Measurements from ENCODE around the gene TEDC2.

Gene TEDC2

DNA sequence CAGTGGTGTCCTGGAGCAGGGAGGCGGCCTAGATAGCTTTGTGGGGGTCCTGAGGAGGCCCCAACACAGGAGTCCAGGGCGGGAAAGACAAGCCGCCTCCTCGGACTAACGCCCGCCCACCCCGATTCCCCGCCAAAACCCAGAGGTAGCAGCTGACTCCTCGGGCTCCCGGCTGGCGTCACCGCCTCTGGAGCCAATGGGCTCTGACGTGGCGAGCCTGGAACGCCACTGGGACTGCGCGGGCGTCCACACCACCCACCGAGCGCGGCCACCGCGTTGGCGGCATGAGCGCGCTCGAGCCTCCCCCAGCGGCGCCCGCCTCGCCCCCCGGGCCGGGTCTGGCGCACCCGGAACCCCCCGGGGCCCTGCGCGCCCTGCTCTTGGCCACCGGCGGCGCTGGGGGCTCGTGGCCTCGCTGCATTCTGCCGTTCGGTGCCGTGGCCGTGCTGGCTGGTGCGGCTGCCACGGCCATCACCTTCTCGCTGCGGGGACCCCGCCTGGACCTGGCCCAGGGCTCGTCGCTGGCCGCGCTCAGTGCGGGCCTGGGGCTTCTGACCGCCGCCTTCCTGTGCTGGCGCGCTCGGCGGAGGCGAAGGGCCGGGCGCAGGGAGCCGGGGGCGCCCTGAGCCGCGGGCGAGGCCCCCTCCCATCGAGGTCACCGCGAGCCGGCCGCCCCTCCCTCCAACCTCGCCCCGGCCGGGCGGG, 7.8 kb downstream of the TEDC2 start:
- TF ChIP-seq, protein P1, sequence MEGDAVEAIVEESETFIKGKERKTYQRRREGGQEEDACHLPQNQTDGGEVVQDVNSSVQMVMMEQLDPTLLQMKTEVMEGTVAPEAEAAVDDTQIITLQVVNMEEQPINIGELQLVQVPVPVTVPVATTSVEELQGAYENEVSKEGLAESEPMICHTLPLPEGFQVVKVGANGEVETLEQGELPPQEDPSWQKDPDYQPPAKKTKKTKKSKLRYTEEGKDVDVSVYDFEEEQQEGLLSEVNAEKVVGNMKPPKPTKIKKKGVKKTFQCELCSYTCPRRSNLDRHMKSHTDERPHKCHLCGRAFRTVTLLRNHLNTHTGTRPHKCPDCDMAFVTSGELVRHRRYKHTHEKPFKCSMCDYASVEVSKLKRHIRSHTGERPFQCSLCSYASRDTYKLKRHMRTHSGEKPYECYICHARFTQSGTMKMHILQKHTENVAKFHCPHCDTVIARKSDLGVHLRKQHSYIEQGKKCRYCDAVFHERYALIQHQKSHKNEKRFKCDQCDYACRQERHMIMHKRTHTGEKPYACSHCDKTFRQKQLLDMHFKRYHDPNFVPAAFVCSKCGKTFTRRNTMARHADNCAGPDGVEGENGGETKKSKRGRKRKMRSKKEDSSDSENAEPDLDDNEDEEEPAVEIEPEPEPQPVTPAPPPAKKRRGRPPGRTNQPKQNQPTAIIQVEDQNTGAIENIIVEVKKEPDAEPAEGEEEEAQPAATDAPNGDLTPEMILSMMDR (IDR thresholded peaks at IDR 0.05) = no peak
- no peak for TF ChIP-seq ZFX (IDR thresholded peaks at IDR 0.05; ENCODE audit: borderline replicate concordance)
- peak overlapping the region; percentile 95 for H3K27ac ChIP-seq

DNA sequence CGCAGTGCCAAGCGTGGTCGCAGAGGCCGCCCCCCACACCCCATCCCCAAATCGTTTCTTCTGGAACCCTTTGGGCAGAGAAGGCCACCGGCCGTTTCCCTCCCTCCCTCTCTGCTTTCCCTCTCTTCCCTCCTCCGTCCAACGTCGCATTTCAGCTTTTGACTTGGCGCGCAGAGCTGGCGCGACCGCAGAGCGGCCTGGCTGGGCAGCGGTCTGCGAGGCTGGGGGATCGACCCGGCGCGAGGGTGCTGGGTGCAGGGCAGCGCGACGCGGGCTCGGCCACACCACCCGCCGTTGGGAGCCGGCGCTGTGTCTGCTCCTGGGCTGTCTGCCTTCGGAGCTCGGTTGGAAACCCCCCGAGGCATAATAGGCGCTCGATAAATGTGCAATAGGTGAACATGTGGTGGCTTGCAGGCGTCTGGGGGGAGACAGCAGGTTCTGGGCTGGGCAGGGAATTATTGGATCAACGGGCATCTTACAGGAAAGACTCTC, 8.4 kb downstream of the TEDC2 start:
- TF ChIP-seq, protein P1 (IDR thresholded peaks at IDR 0.05) = no peak
- no peak for TF ChIP-seq ZFX (IDR thresholded peaks at IDR 0.05; ENCODE audit: borderline replicate concordance)
- peak overlapping the region; percentile 95 for H3K27ac ChIP-seq

DNA sequence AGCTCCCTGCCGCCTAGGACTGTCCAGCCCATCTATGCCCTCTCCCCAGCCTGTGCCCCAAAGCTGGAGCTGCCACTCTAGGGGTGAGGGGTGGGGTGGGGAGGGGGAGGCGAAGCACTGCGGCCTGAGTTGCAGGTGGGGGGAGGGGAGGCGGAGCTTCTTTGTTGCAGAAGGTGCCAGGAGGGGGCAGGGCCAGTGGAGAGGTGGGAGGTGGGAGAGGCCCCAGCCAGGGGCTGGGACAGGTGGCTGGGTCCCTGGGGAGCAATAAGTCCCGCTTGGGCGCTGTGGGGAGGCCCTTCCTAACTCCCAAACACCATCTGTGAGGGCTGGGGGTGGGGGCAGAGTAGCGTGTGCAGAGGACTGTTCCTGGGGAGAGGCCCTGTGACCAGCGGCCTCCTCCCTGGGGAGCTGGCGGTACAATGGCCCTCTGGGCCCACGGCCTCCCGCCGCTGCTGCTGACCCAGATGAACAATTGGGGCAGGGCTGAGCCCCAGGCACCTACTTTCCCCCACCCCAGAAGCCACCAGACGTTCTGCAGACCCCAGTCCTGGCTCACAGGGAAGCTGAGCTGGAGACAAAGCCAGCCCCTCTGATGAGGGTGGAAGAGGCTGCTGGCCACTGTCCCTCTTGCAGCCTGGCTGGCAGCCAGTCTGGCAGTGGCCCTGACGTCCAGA, 9.0 kb downstream of the TEDC2 start:
- peak overlapping the region; percentile 95 for H3K27ac ChIP-seq

DNA sequence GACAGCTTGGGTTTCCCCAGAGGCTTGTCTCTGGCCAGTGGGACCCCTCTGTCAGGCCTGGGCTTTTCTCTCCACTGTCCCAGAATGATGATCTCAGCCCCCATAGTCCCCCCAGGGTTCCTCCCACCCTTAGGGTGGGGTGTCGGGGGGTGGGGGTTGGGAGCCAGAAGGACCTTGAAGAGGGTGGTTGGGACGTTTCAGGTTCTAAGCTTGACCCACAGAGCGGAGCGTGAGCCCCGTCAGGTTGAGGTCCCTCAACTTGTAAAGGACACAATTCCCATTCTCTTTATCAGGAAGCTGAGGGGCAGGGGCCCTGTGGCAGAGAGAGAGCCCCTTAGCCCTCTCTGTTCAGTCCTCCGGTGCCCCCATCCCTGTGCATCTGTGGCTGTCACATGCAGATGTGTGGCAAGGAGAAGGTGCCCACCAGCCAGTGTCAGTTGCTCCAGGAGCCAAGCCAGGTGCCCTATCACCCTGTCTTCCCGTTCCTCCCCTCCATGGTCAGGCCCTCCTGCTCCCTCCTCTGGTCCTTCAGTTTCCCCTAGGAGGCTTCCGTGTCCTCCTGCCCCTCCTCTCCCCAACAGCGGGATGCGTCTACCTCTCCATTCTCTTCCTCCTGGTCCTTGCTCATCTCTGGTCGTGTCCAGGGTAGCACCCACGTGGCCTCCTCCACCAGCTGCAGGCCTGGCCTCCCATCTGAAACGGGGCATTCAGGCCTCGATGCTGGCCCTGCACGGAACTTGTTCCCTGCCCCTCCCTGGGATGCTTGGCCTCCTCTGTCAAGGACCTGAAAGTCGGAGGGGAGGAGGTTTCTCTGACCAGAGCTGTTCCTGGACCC, 9.7 kb downstream of the TEDC2 start:
- H3K27ac ChIP-seq = peak overlapping the region; percentile 95
- TF ChIP-seq ZFX (IDR thresholded peaks at IDR 0.05; ENCODE audit: borderline replicate concordance) = no peak
- TF ChIP-seq, protein P1 (IDR thresholded peaks at IDR 0.05) = no peak

More for the DNA sequence above, 9.0 kb downstream of the TEDC2 start:
- no peak for TF ChIP-seq ZFX (IDR thresholded peaks at IDR 0.05; ENCODE audit: borderline replicate concordance)
- TF ChIP-seq, protein P1 (IDR thresholded peaks at IDR 0.05) = no peak

DNA sequence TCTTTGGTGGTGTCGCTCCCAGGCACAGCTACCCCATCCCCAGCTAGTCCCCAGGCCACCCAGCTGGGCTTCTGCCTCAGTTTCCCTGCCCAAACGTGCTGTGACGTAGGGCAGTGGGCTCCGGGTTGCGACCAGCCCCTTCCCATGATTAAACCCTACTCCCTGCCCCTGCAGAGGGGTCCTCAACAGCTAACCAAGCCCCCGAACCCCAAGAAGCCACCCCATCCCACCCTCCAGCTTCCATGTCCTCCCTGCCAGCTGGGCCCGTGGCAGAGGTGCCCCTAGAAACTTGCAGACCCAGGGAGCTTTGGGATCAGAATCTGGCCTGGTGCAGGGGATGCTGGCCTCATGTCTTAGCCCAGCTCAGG, 10.3 kb downstream of the TEDC2 start:
- peak overlapping the region; percentile 95 for H3K27ac ChIP-seq
- TF ChIP-seq, protein P1 (IDR thresholded peaks at IDR 0.05) = no peak
- no peak for TF ChIP-seq ZFX (IDR thresholded peaks at IDR 0.05; ENCODE audit: borderline replicate concordance)

DNA sequence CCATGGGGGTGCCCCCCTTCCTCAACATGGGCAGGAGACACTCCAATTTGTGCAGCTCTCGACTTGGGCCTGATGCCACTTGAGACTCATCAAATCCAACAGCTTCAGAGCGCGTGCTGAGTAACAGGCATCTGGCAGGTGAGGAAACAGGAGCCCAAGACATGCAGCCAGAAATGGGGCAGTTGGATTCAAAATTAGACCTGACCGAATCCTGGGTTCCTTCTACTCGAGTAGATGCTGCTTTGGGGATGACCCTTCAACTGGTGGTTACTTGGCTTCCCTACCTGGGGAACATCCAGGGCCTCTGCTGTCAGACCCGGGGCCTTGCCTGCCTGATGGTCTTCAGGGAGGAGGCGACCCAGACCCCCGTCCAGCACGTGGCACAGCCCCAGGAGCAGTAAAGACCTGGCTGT, 10.7 kb downstream of the TEDC2 start:
- TF ChIP-seq, protein P1 (IDR thresholded peaks at IDR 0.05) = no peak
- no peak for TF ChIP-seq ZFX (IDR thresholded peaks at IDR 0.05; ENCODE audit: borderline replicate concordance)
- peak overlapping the region; percentile 95 for H3K27ac ChIP-seq

All from 22Rv1 (cell line).